Prostate gland (tissue), 2 donors: ENCODE measurements around the gene DCST2. TPM values are rescaled to one million over a fixed set of nuclear protein-coding genes. Genes with fewer than 3 reads are reported as not detected.

ENCODE experiments used
- DNase-seq: peaks from one replicate; pipeline ENCODE4 v3.0.0-alpha.2; 2019; ENCODE audit warnings: low spot score
- H3K27ac ChIP-seq, 2 donors: fragments of 200-600 bp; sonication (generic); 2 replicates each; pipeline ENCODE4 v1.5.1; 2017 to 2019
- H3K27me3 ChIP-seq: fragments of 200-600 bp; sonication (generic); replicated peaks from 2 replicates; pipeline ENCODE4 v1.5.1; 2019; ENCODE audit not compliant: insufficient read depth
- H3K36me3 ChIP-seq, 2 donors: fragments of 200-600 bp; sonication (generic); 1 replicate in 1 of 2; 2 replicates in 1 of 2; pipeline versions ENCODE4 v1.5.1 to v1.8.1; 2017 to 2019
- H3K4me1 ChIP-seq: fragments of 200-600 bp; sonication (generic); replicated peaks from 2 replicates; pipeline ENCODE4 v1.5.1; 2019
- H3K4me3 ChIP-seq, 2 donors: fragments of 200-600 bp; sonication (generic); 2 replicates each; pipeline ENCODE4 v1.5.1; 2017 to 2019
- H3K9me3 ChIP-seq: fragments of 200-600 bp; sonication (generic); 2 replicates; pipeline ENCODE4 v1.5.1; 2017
- CTCF ChIP-seq, 4 experiments: fragments of 200-600 bp in 2 of 4; fragments of 450-650 bp in 2 of 4; sonication (generic) in 2 of 4; IDR thresholded peaks; 1 replicate in 3 of 4; 2 replicates in 1 of 4; pipeline ENCODE4 v1.5.1; 2016 to 2019; ENCODE audit warnings: antibody characterized with exemption in 4 of 4, mild to moderate bottlenecking in 2 of 4, moderate library complexity in 2 of 4
- POLR2A ChIP-seq: fragments of 450-650 bp; IDR thresholded peaks from one replicate; pipeline ENCODE4 v1.6.1; 2016; ENCODE audit warnings: antibody characterized with exemption, mild to moderate bottlenecking
- POLR2AphosphoS5 ChIP-seq: sonication (generic); formaldehyde crosslinking; IDR thresholded peaks from one replicate; pipeline ENCODE4 v1.6.1; 2017; ENCODE audit warnings: antibody characterized with exemption
- WGBS: methylation state at CpG from one replicate; pipeline ENCODE4 v1.1.5; 2018; 5-methylcytosine and 5-hydroxymethylcytosine counted together
- intact Hi-C: fragments of 100-400 bp; cut with DNase I; formaldehyde crosslinking; loops from one replicate; pipeline ENCODE4 v1.14.2; 2022
- total RNA-seq, 2 donors: library from RNA; depleted of rRNA; stranded (reverse); fragments of >200 nt; gene quantifications; one replicate each; pipeline ENCODE4 v1.1.0, GENCODE V29; 2016

The DCST2 gene
- total RNA-seq, 2 donors from 2014 or later = 2.3 to 5.3 TPM

DNA sequence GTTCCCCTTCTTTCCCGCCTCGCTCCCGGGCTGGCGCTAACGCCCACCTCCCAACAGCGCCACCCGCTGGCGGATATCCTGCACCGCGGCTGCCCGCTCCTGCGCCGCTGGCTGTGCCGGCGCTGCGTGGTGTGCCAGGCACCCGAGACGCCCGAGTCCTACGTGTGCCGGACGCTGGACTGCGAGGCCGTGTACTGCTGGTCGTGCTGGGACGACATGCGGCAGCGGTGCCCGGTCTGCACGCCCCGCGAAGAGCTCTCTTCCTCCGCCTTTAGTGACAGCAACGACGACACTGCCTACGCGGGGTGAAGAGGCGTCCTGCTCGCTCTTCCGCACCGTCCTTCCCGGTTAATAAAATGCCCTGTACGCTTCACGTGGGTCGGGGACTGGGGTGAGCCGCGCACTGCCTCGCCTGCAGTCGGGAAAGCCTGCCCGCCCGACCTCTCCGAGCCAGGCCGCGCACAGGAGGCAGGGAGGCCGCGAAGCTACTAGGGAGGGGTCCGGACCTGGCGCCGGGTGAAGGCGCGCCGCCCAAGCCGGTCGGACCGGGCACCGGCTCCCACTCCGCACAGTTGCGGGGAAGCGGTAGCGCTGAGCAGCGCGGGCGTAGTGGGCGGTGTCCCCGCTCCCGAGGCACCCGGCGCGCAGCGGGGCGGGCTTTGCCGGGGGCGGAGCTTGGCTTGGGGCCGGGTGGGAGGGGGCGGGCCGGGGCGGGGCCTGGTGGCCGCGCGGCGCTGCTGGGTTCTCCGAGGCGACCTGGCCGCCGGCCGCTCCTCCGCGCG is 17.2 kb upstream of the DCST2 start, which contains the start of gene ADAM15:
Gene ADAM15, plus strand, starts transcription at position 757 of the 782 bp plus-strand sequence. CDS start 71 bp downstream, outside the sequence.
- H3K4me3 ChIP-seq = peak within 1 kb of the TSS; percentile 71 to 74
- no peaks in the 10 kb centered on the region for H3K9me3 ChIP-seq
- H3K4me1 ChIP-seq = peaks cover 19% of the 10 kb centered on the region
- WGBS = under 1% methylated on average over 58 of the region's 99 CpGs
- DNase-seq = peak; percentile 77
- no peaks in the 10 kb centered on the region for H3K36me3 ChIP-seq
- H3K27ac ChIP-seq = peak within 1 kb of the TSS; percentile 92 to 93
- TF ChIP-seq POLR2A = peak; percentile 17
- peak; percentile 83 to 96 (median 90) for TF ChIP-seq CTCF (IDR thresholded peaks at IDR 0.05)
- peak; percentile 41 for TF ChIP-seq POLR2AphosphoS5
- intact Hi-C loops = loop anchor here (2.0 to 5.0 kb wide), 2 partner anchors 34 to 88 kb away; partner anchors contain the start of gene PYGO2
- no peaks in the 10 kb centered on the region for H3K27me3 ChIP-seq

DNA sequence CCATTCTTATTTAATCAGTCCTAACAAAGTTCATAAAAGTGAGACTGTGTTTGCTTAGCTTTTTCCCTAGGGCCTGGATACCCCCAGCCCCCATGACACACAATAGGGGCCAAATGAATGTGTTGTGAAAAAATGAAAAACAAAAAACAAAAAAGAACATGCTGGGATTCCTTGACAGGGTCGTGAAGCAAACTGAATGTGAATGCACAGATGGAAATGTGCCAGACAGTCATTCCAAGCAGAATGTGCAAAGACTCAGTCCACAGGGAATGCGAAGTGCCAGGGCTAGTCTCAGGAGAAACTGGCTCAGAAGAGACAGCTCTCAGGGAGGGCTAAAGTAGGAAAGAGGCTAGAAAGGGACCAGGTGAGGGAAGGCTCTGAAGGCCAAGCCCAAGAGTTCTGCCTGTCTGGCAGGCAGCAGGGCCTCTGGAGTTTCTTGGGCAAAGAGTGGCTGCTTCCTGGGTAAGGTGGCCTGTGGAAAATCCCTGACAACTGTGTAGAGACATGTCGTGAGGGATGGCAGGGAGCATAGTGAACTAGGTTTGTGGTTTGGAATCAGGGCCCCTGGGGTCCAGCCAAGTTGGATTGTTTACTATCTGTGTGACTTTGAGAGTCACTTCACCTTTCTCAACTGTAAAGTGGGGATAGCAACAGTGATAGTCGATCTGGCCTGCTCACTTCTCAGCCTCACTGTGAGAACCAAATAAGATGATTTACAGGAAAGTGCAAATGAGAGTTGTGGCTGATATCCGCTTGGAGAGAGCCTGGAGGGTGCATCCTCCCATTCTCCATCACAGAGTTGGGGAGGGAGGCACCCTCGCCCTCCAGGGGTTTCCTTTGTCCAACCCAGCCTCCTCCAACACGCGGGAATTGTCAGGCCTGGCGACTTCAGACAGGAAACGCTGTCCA is 16.3 kb upstream of the DCST2 start:
- Histone ChIP-seq H3K27ac (peak overlapping the region; percentile 92 to 93), H3K9me3 (no peaks in the 10 kb centered on the region), H3K4me3 (peak overlapping the region; percentile 71 to 74), H3K4me1 (peaks cover 19% of the 10 kb centered on the region), H3K36me3 (no peaks in the 10 kb centered on the region), H3K27me3 (no peaks in the 10 kb centered on the region)
- 8% methylated on average over 10 of the region's 10 CpGs for WGBS
- TF ChIP-seq CTCF (IDR thresholded peaks at IDR 0.05) (no peak), POLR2AphosphoS5 (peak; percentile 50)
- DNase-seq = peak; percentile 69
- intact Hi-C loops = loop anchor here (2.0 to 5.0 kb wide), 2 partner anchors 35 to 88 kb away; partner anchors contain the start of gene PYGO2

DNA sequence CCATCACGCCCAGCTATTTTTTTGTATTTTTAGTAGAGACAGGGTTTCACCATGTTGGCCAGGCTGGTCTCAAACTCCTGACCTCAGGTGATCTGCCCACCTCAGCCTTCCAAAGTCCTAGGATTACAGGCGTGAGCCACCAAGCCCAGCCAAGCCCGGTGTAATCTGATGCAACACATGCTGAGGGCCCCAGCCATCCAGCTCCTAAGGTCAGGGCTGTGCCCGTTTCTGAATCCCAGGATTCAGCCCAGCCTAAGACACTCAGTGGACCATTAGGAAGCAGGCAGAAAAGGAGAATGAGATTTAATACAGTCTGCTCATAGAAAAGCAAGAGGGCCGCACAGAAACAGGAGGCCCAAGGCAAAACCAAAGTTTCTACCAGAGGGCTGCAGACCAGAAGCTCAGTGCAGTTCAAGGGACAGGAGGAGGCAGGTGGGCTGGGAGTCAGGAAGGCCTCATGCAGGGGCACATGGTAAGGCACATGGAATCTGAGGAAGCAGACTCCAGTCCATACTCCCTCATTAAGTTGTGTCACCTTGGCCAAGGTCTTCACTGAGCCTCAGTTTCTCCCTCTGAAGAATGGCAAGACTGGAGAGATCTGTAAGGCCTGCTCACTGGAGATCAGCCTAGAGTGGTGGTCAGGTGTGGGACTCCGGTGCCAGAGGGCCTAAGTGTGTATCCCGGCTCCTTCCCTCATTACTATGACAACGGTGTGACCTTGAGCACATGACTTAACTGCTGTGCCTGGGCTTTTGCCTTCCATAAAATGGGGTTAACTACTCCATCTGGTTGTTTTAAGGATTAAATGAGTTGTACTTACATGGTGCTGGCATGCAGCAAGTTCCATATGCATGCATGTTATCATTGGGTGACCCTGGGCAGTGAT is 15.1 kb upstream of the DCST2 start:
- no peak for TF ChIP-seq CTCF (IDR thresholded peaks at IDR 0.05)
- no peak for TF ChIP-seq POLR2AphosphoS5
- no peak for TF ChIP-seq POLR2A
- 89% methylated on average over 8 of the region's 8 CpGs for WGBS
- Histone ChIP-seq H3K27ac (peak overlapping the region; percentile 92 to 93), H3K4me1 (peaks cover 19% of the 10 kb centered on the region), H3K36me3 (no peaks in the 10 kb centered on the region), H3K27me3 (no peaks in the 10 kb centered on the region), H3K9me3 (no peaks in the 10 kb centered on the region), H3K4me3 (no peak overlapping the region)
- intact Hi-C loops = no loop called here
- no peak for DNase-seq

DNA sequence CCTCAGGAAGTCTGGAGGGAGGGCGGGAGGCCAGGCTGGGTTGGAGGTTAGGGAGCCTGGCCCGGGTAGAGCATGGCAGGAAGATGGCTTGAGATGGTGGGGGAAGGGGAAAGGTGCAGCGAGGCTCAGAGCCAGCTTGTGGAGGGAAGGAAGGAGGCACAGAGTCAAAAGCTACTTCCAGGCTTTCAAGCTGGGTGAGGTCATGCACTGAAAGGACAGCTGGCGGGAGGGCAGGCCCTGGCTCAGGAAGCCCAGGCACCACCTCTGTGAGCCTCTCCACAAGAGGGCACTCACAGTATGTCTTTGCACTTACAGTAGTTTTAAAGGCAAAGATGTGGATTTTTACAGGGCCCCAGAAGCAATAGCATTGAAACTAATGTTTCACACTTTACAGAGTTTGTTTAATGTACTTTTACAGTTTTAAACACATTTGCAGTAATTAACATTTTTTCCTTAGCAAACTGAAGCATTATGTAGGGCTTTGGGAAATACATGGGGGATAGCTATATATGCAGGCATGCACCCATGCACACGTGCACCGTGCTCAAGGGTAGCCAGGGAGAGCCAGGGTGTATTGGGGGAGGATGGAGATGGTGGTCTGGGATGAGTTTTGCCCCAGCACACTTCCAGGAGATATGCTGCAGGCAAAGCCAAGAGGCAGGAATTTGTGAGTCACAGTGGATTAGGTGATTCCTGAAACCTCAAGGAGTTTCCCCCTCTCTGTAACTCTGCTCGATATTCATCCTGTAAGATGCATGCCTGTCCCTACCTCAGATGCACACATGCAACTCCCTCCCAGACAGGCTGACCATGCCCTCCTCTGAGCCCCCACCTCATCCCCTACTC is 11.5 kb upstream of the DCST2 start:
- DNase-seq = peak; percentile 65
- intact Hi-C loops = no loop called here
- WGBS = 61% methylated on average over 7 of the region's 7 CpGs

More for the DNA sequence above, 11.5 kb upstream of the DCST2 start:
- no peaks in the 10 kb centered on the region for H3K36me3 ChIP-seq
- no peaks in the 10 kb centered on the region for H3K9me3 ChIP-seq
- H3K27ac ChIP-seq = no peak overlapping the region
- TF ChIP-seq POLR2A (no peak), CTCF (IDR thresholded peaks at IDR 0.05) (peak; percentile 21 to 80 (median 64)), POLR2AphosphoS5 (peak; percentile 65)
- H3K4me1 ChIP-seq = peaks cover 17% of the 10 kb centered on the region
- no peaks in the 10 kb centered on the region for H3K27me3 ChIP-seq
- no peak overlapping the region for H3K4me3 ChIP-seq
